Ascending aorta (tissue), 2 donors: ENCODE data around the gene SORT1. TPM values are rescaled to one million over a fixed set of nuclear protein-coding genes. Genes with fewer than 3 reads are reported as not detected.

ENCODE experiments used
- DNase-seq, 2 donors: peaks; one replicate each; pipeline ENCODE4 v3.0.0-alpha.2; 2019; ENCODE audit warnings: low spot score in 2 of 2
- H3K27ac ChIP-seq, 2 donors: fragments of 200-600 bp; sonication (generic); one replicate each; pipeline ENCODE4 v1.5.1; 2016 to 2017; ENCODE audit warnings: mild to moderate bottlenecking in 1 of 2
- H3K27me3 ChIP-seq: fragments of 200-600 bp; sonication (generic); one replicate; pipeline ENCODE4 v1.5.1; 2017
- H3K36me3 ChIP-seq, 2 donors: fragments of 200-600 bp; sonication (generic); one replicate each; pipeline ENCODE4 v1.5.1; 2016
- H3K4me1 ChIP-seq, 2 donors: fragments of 200-600 bp; sonication (generic); one replicate each; pipeline ENCODE4 v1.5.1; 2016 to 2017; ENCODE audit warnings: mild to moderate bottlenecking in 1 of 2
- H3K4me3 ChIP-seq, 2 donors: fragments of 200-600 bp; sonication (generic); one replicate each; pipeline ENCODE4 v1.5.1; 2016 to 2017; ENCODE audit warnings: mild to moderate bottlenecking in 1 of 2
- H3K9me3 ChIP-seq, 2 donors: fragments of 200-600 bp; sonication (generic); one replicate each; pipeline ENCODE4 v1.5.1; 2016
- CTCF ChIP-seq, 3 experiments: fragments of 200-600 bp in 2 of 3; fragments of 450-650 bp in 1 of 3; sonication (generic) in 2 of 3; IDR thresholded peaks; one replicate each; pipeline ENCODE4 v1.5.1; 2016 to 2019; ENCODE audit warnings: antibody characterized with exemption in 3 of 3, mild to moderate bottlenecking in 1 of 3, moderate library complexity in 1 of 3
- intact Hi-C: fragments of 100-400 bp; cut with DNase I; formaldehyde crosslinking; loops from one replicate; pipeline ENCODE4 v1.15.1; 2023
- total RNA-seq: library from RNA; depleted of rRNA; stranded (reverse); fragments of >200 nt; gene quantifications from one replicate; pipeline ENCODE4 v1.1.0, GENCODE V29; 2016

Gene SORT1
- total RNA-seq, 1 donor from 2014 or later, result 111 TPM

DNA sequence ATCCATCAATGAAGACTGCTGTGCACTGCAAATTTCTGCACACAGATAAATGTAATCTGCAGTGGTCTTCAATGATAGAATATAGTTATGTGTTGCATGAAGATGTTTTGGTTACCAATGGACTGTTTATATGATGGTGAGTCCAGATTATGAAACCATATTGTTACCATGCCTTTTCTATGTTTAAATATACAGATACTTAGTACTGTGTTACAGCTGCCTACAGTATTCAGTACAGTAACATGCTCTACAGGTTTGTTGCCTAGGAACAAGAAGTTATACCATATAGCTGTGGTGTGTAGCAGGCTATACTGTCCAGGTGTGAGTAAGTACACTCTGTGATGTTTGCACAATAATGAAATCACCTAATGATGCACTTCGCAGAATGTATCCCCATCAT lies 40.8 kb downstream of the SORT1 start:
- peaks cover 31 to 36% of the 10 kb centered on the region in 2 donors for H3K36me3 ChIP-seq
- TF ChIP-seq CTCF (IDR thresholded peaks at IDR 0.05), result no peak
- no peak for DNase-seq
- H3K27me3 ChIP-seq, result no peaks in the 10 kb centered on the region
- intact Hi-C loops, result no loop called here
- H3K4me3 ChIP-seq, result no peak overlapping the region
- no peaks in the 10 kb centered on the region for H3K9me3 ChIP-seq
- H3K4me1 ChIP-seq, result peaks cover 6 to 31% of the 10 kb centered on the region in 2 donors
- no peak overlapping the region for H3K27ac ChIP-seq

- no peaks in the 10 kb centered on the region for H3K27me3 ChIP-seq
- H3K4me1 ChIP-seq, result peaks cover 4 to 29% of the 10 kb centered on the region in 2 donors
- intact Hi-C loops, result no loop called here
- peak overlapping the region; percentile 9 to 54 for H3K27ac ChIP-seq
- peaks cover 35 to 40% of the 10 kb centered on the region in 2 donors for H3K36me3 ChIP-seq
- DNase-seq, result no peak
- H3K4me3 ChIP-seq, result no peak overlapping the region
- TF ChIP-seq CTCF (IDR thresholded peaks at IDR 0.05), result no peak
- no peaks in the 10 kb centered on the region for H3K9me3 ChIP-seq
These were observed 41.2 kb downstream of the SORT1 start for GRCh38 chr1:109356505-109356904.

GRCh38 chr1:109354929-109355328 lies 42.8 kb downstream of the SORT1 start:
- Histone ChIP-seq H3K27me3 (no peaks in the 10 kb centered on the region), H3K9me3 (no peaks in the 10 kb centered on the region), H3K4me3 (no peak overlapping the region), H3K36me3 (peaks cover 47 to 56% of the 10 kb centered on the region in 2 donors), H3K27ac (peak overlapping the region; percentile 9 to 54), H3K4me1 (peaks cover 0 to 20% of the 10 kb centered on the region in 2 donors)
- TF ChIP-seq CTCF (IDR thresholded peaks at IDR 0.05), result no peak
- intact Hi-C loops, result no loop called here
- DNase-seq, result no peak

- Histone ChIP-seq H3K9me3 (no peaks in the 10 kb centered on the region), H3K4me3 (no peak overlapping the region), H3K4me1 (peaks cover 0 to 4% of the 10 kb centered on the region in 2 donors), H3K36me3 (peaks cover 66 to 86% of the 10 kb centered on the region in 2 donors), H3K27ac (no peak overlapping the region), H3K27me3 (no peaks in the 10 kb centered on the region)
- intact Hi-C loops, result no loop called here
- no peak for DNase-seq
- no peak for TF ChIP-seq CTCF (IDR thresholded peaks at IDR 0.05)
These were observed 46.3 kb downstream of the SORT1 start for GRCh38 chr1:109351457-109351856.

DNA sequence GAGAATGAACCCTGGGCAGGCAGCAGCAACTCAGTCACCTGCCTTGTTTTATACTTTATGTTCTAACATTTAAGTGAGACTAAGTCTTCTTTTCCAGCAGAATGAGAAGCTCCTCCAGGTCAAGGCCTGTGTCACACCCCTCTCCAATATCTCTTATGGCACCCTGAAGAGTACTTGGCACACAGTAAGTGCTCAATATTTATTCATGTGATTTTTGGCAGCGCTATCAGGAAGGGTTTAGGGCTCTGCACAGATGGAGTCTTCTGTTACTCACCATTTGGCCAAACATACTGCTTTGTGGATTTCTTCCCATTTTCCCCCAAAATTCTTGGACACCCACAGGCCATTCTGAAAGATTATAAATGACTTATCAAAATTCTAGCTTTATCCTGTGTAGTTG lies 47.1 kb downstream of the SORT1 start:
- H3K27ac ChIP-seq, result peak overlapping the region in 1 of 2 donors; percentile 5
- H3K9me3 ChIP-seq, result no peaks in the 10 kb centered on the region
- H3K27me3 ChIP-seq, result no peaks in the 10 kb centered on the region
- no peak for TF ChIP-seq CTCF (IDR thresholded peaks at IDR 0.05)
- peaks cover 0 to under 1% of the 10 kb centered on the region in 2 donors for H3K4me1 ChIP-seq
- H3K4me3 ChIP-seq, result no peak overlapping the region
- intact Hi-C loops, result no loop called here
- peaks cover 74 to 94% of the 10 kb centered on the region in 2 donors for H3K36me3 ChIP-seq
- no peak for DNase-seq

DNA sequence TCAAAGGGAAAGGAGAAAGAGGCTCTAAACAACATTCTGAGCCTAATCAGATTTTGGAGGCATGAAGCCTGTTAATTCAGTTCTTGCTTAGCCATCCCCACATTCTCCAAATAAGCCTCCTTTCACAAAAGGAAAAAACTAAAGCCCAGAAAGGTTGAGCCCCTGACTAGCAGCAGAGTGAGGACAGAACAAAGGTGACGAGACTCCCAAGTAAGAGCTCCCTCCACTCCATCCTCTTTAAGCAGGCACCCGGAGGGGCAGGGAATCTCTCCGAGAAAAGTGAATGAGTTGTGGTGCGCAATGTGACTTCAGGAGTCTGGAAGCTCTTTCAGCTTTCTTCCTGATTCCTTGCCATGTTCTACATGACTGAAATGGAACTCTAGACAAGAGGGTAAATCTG lies 47.5 kb downstream of the SORT1 start:
- no peaks in the 10 kb centered on the region for H3K4me1 ChIP-seq
- peak overlapping the region in 1 of 2 donors; percentile 5 for H3K27ac ChIP-seq
- H3K4me3 ChIP-seq, result no peak overlapping the region
- no peaks in the 10 kb centered on the region for H3K9me3 ChIP-seq
- intact Hi-C loops, result no loop called here
- H3K27me3 ChIP-seq, result no peaks in the 10 kb centered on the region
- no peak for DNase-seq
- no peak for TF ChIP-seq CTCF (IDR thresholded peaks at IDR 0.05)
- H3K36me3 ChIP-seq, result peaks cover 79 to 98% of the 10 kb centered on the region in 2 donors
